ENCODE measurements around the gene MAP1LC3A.
A peak's percentile ranks its signal among the peaks of the same experiment; 100 is the strongest.
"Not testable (repeated sequence)": the region's sequence is repeated elsewhere in the genome, so short reads cannot be mapped to it uniquely, and the experiment has no call there.

Gene MAP1LC3A

DNA sequence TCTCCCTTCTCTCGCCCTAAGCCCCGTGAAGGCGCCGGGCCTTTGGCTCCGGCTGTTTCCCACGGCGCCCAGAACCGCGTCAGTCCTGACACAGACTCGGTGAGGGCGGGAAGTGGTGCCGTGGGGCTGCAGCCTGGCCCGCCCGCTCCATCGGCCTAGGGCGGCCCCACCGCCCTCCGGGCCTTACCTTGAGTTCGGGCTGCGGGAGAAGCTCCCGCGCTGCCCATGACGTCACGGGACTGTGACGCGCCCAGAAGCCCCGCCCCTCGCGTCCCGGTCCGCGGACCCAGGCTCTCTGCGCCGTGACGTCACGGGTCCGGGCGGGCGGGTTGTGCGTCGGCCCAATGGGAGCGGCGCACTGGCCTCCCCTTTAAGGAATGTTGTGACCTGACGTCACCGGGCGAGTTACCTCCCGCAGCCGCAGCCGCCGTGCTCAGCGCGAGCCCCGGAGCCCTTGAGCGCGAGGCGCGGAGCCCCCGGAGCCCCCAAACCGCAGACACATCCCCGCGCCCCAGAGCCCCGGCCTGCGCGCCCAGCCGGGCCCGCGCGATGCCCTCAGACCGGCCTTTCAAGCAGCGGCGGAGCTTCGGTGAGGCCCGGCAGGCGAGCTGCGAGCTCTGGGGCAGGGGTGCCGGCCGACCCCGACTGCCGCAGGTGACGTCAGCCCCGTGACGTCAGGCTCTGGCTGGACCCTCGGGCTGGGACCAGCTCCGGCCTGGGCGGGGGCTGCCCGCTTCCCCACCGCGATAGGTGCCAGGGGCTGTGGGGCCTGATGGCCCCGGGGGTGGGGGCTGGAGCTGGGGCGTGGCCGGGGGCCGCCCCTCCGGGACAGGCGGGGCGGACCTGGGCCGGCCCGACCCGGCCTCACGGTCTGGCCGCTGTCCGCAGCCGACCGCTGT is at the start of gene MAP1LC3A:
MAP1LC3A (plus strand) TSS at position 399 of the 899 bp plus-strand sequence; CDS start at position 550, 151 bp downstream.
- DNase-seq, result no peak

DNA sequence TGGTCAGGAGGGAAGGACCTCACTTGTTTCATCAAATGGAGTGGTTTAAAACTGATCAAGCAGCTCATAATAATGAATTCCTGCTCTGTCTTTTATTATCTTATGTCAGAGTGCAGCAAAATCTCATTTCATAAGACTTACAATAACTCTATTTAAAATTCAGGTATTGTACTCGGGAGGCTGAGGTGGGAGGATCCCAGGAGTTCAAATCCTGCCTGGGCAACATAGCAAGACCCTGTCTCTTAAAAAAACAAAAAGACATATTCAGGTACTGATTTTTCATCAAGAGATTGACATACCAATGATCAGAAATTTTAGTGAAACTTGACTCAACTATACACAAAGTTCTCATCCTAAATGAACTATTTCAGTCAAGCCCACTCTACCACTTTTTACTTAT is 47.9 kb upstream of the MAP1LC3A start:
- DNase-seq, result no peak

DNA sequence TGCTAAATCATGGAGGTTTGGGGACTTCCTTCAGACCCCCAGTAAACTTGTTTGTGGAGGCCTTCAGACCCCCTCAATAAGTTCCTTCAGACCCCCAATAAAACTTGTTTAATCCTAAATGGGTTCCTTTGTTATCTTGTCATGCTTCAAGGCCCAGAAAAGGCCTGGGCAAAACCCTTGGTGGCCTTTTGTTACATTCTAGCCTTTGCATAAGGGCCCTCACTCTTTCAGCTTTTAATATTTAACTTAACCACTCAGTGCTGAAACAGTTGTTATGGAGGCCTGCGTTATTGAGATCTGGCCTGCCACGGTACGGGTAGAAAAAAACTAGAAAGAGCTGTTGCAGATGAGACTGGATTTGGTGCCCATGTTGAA is 46.6 kb upstream of the MAP1LC3A start:
- DNase-seq, result no peak

DNA sequence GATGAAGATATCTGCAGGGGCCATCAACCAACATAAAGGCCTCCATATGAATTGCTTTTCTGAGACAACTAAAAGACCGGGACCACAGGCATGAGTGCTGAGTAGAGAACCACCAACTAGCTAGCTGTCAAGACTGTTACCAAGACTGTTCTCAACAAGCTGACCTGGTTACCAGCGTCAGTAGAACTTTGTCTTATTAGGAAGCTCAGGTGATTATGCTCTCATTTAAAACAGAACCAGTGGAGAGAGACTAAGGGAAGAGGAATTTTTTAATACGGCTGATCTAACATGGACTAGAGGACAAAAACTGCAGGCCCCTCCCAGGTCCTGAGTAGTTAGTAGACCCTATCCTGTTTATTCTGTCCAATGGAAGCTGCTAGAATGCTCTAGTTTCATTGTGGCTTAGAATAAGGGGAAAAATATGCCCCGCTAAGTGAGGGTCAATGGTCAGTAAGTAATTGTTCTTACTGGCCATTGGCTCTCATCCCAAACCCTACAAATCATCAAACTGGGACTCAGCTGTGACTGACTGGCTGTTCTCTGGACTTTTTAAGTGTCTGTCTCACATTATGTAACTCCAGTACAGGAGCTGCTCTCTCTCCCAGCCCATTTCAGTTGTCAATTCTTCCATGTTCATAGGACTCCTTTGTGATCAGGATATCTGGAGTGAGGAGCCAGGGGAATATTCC is 46.1 kb upstream of the MAP1LC3A start:
- no peak for DNase-seq

DNA sequence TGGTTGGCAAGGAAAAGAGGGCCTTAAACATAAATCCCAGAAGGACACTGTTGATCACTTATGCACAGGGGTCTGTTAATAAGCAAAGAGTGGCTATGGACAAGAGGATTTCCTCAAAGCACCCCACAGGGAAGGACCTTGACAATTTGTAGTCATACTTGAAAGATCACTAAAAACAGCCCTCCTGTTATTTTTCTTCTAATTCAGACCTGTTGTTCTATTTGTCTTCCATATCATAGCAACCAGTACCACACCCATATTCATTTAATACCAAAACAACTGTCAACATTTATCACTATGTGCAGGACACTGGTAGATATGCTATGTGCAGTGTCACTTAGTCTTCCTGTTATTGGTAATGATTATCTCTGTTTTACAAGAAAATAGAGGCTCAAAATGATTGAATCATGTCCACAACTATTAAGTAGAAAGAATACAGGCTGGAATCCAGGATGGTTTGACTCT is 45.5 kb upstream of the MAP1LC3A start:
- DNase-seq, result no peak

DNA sequence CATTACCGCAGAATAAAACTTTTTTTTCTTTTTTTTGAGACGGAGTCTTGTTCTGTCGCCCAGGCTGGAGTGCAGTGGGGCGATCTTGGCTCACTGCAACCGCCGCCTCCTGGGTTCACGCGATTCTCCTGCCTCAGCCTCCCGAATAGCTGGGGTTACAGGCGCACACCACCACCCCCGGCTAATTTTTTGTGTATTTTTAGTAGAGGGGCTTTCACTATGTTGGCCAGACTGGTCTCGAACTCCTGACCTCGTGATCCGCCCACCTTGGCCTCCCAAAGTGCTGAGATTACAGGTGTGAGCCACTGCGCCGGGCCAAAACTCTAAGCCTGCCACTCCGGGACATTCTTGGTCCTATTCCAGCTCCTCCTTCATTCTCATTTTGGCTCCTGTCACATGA is 44.5 kb upstream of the MAP1LC3A start:
- DNase-seq, result not testable (repeated sequence)

DNA sequence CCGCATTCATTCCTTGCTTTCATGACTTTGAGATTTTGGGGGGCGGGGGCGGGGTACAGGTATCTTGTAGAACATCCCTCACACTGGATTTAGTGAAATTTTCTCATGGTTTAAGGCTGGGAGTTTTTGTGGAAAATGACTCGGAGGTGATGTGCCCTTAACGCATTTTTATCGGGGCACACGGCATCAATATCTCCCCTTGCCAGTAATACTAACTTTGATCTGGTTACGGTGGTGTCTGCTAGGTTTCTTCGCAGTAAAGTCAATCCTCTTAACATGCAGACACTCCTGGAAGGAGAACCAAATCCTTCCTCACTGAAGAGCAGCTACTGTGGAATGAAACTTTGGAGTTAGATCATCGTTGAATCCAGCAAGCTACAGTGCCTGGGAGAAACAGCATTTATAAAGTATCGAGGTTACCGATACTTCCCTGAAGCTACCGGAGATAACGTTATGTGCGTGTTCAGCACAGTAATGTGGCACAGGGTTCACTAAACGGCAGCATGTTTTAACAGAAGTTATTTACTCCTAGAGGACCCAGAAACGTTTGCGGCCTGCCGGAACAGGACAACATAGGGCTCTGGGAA is 43.5 kb upstream of the MAP1LC3A start:
- DNase-seq, result no peak

DNA sequence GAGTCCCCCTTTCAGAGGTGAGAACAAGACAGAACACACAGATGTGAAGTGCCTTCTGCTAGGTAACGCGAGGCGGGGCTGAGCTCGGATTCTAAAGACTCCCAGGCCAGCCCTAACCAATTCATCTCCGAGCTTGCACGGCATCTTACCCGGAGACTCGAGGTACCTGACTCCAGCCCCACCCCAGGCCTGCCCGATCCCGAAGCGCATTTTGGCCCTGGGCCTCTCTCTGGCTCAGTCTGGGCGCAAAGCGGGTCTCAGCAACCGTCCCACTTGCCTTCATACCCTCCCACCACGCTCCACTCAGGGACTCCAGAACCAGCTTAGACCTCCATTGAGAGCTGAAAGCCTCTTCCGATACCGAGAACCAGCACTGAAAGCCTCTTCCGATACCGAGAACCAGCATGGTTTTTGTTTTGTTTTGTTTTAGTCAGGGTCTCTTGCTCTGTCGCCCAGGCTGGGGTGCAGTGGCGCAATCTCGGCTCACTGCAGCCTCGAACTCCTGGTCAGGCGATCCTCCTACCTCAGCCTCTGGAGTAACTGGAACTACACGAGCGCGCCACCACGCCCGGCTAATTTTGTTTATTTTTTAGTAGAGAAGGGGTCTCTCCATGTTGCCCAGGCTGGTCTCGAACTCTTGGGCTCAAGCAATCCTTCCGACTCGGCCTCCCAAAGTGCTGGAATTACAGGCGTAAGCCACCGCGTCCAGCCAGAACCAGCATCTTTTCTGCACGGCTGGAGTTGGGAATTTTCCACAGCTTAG is 42.9 kb upstream of the MAP1LC3A start:
- DNase-seq, result peak; percentile 46

DNA sequence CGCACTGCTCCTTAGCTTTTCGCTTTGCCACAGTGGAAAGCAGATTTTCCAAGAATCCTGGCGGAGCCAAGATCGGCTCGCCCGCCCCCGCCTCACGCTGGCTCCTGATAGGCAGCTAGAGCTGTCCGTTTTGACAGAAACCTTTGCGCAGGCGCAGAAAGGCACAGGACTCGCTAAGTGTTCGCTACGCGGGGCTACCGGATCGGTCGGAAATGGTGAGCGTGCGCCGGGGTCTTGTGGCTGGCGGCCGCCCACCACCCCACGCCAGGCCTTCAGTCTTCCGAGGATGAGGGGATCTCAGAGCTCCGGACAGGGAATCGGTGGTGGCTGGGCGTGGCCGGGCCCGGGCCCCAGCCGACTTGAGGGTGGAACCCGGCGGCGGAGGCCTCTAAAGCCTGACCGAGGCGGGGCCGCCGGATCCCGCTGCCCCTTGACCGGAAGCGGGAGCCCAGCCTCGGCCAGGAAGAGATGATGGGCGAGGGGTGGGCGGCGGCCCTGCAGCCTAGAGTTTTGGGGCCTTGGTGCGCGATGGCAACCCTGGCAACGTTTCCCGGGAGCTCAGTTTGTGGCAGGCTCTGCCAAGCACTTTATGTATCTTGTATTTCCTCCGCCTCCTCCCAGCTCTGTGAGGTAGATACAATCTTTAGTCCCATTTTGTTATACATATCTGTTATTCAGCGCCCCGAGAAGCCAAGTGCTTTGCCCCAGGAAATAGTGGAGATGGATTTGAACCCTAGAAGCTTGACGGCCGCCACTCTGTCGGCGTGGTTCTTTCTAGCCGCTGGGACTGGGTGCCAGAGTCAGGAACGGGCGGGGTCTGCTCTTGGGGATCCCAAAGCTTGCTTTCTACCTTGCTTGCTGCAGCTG is 42.0 kb upstream of the MAP1LC3A start, which contains the start of gene DYNLRB1:
DYNLRB1 (plus strand) TSS at position 176 of the 867 bp plus-strand sequence; CDS start at position 213, 37 bp downstream.
- DNase-seq, result peak; percentile 94

DNA sequence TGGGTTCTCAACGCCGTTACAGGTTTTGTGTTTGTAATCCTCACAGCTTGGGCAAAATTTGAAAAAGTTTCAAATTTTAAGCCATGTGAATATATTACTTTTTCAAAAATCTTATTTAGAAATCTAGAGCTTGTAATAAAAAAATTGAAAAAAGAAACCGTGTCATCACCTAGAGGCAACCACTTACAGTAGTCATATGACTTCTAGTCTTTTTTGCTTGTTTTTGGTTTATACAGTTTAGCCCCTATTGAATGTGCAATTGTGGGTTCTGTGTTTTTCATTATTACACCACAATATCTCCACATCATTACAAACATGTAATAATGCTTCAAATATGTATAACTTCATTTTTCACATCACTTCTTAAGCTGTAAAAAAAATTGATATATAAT is 41.4 kb upstream of the MAP1LC3A start:
- no peak for DNase-seq

DNA sequence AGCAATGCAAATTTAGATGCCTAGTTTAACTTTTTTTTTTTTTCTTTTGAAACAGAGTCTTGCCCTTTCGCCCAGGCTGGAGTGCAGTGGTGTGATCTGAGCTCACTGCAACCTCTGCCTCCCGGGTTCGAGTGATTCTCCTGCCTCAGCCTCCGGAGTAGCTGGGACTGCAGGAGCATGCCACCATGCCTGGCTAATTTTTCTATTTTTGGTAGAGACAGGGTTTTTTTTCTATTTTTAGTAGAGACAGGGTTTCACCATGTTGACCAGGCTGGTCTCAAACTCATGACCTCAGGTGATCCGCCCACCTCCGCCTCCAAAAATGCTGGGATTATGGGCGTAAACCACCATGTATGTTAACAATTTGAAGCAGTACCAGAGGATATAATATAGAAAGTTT is 39.7 kb upstream of the MAP1LC3A start:
- not testable (repeated sequence) for DNase-seq

DNA sequence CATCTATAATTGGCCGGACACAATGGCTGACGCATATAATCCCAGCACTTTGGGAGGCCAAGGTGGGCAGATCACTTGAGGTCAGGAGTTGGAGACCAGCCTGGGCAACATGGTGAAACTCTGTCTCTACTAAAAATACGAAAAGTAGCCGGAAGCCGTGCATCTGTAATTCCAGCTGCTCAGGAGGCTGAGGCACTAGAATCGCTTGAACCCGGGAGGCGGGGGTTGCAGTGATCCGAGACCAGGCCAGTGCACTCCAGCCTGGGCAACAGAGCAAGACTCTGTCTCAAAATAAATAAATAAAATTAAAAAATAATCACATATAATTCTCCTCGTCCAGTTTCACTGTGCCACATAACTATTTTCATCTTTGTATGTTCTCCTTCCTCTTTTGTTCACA is 38.7 kb upstream of the MAP1LC3A start:
- DNase-seq, result not testable (repeated sequence)

DNA sequence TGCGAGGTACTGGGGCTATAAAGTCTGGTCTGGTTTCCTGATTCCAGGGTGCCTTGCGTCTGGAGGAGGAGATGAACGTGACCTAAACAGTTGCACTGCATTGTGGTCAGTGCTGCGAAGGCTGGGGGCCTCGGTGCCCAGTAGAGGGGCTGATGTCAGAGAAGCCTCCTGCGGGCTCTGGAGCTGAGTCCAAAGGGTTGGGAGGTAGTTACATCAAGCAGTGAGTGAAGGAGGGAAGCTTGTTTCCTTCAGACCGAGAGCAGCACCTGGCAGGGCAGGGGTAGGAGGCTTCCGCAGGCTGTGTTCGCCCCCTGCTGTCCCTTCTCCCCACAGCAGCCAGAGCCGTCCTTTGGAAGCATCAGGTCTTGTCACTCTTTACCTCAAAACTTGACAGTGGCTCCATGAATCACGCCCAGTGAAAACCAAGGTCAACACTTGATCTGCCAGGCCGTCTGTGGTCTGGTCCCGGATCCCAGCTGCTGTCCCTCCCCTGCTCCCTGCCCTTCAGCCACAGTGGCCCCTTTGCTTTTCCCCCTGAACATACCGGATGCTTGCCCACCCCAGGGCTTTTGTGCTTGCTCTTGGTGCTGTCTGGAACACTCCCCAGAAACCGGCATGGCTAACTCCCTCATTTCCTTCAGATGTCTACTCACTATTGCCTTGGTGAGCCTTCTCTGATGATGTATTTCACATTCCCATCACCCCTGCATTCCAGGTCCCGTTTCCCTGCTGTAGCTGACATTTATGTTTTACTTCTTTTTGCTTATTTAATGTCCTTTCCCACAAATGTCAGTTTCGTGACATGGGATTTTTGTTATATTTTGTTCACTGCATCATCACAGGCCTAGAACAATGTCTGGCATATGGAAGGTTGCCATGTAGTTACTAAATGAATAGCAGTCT is 35.3 kb upstream of the MAP1LC3A start:
- DNase-seq, result no peak

DNA sequence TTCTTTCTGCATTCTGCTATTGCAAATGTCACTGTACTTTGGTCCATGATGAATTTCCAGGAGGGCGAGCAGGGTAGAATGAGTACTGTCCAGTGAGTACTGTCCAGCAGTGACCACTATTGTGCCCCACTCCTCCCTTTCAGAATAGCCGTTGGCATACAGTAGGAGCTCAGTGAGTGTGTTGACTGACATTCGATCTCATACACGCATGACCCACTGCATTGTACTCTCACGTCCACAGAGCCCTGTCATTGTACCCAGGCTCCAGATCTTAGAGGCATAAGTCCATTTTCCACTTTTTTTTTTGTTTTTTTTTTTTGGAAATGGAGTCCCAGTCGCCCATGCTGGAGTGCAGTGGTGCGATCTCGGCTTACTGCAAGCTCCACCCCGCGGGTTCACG is 34.1 kb upstream of the MAP1LC3A start:
- DNase-seq, result no peak

DNA sequence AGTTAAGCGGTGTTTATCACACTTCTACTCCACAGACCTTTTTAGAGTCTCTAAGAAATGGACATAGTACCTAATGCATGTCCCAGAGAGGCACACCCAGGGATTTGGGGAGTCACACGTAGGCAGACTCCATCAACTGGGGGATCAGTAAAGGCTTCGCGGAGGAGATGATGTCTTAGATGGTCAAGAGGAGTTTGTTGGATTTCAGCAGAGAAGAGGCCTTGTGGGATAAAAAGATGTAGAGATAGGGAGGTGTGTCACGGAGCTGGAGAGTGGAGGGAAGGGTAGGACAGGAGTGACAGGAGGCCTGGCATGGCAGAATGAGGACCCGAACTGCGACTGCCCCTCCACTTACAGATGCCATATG is 33.2 kb upstream of the MAP1LC3A start:
- DNase-seq, result no peak

DNA sequence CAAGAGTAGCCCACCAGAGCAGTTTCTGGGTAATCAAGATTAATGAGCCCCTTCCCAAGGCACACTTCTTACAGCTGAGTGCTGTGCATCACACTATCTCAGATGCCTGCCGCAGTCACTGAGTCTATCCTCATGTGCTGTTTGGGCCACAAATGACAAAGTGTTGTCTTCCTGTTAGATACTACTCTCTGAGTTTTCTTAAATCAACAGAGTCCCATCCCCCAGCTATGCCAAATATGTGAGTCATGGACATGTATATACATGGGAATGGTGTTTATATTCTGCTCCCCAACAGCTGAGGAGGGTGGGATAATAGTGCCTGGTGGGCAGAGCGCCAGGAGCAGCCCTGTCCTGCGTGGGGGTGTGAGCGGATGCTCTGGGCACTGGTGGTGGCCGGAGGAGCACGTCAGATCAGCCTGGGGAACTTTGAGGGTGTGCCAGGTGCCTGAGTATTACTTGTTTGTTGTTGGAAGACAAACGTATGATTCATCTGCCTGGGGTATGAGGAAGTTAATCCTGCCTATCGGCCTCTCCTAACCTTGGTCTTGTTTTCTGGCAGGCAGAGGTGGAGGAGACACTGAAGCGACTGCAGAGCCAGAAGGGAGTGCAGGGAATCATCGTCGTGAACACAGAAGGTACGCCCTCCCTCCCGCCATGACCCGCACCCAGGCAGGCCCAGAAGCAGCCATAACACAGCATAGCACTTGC is 32.7 kb upstream of the MAP1LC3A start:
- no peak for DNase-seq

DNA sequence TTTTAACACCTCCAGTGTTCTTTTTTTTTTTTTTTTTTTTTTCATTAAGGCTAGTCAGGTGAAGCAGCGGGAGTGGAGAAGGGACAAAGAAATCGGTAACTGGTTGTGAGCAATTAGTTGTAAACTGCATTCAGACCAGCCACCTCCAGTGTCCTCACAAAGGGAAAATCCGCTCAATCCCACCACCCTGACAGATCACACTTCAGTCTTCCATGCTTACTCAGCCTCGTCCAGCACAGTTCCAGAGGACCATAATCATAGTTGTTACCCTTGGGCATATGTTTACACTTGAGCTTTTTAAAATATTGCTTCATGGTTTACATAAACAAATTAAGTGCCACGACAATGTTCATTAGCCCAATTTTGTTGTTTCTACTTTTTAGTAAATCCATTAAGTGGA is 32.1 kb upstream of the MAP1LC3A start:
- DNase-seq, result no peak

DNA sequence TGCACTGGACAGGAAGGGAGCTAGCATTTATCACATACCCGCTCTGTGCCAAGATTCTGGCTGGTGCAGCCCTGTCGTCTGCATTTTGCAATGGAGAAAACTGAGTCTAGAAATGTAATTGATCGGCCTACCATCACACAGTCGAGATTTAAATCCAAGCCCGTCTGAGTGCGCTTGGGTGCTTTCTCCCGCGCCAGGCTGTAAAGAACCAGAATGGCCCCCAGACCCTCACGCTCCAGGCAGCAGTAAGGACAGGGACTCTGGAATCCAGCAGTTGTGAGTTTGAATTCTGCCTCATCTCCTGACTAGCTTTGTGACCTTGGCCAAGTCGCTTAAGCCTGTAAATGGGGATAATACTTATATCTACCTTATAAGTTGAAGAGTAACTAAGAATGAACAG is 31.5 kb upstream of the MAP1LC3A start:
- no peak for DNase-seq

DNA sequence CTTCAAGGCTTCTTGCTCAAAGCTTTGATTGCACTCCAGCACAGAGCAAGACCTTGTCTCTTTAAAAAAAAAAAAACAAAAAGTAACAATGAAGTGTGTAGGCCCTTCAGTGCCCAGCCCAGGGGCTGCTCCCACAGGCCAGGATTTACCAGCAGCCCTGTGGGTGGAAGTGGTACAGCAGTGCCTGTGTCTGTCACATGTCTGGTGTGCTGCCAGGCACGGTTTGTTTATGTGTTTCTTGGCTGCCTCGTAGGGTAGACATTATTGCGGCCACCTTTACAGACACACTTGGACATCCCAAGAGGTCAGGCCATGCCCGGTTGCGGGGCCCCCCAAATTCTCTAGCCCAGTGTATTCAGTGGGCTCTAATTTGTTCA is 29.6 kb upstream of the MAP1LC3A start:
- DNase-seq, result no peak

DNA sequence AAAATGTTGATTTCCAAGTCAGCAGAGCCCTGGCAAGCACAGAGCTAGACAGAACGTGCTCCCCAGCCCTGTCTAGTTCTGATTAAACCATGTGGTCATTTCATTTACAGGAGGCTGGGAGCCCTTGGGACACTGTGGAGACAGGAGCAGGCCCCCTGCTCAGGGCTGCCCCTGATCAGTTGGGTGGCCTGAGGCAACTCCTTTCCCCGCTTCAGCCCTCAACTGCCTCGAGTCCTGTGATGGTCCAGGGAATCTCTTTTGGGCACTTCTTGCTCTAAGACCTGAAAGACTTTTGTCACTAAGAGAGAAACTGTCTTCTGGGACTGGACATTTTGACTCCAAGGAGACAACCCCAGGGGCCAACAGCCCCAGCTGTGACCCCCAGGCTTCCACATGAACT is 28.8 kb upstream of the MAP1LC3A start:
- DNase-seq, result no peak
